Parietal lobe (tissue), 1 donor: ENCODE results near the gene CYB5R4. TPM values are rescaled to one million over a fixed set of nuclear protein-coding genes. Genes with fewer than 3 reads are reported as not detected.

Experiments
- total RNA-seq: library from RNA; depleted of rRNA; stranded (reverse); fragments of >200 nt; gene quantifications from one replicate; pipeline ENCODE4 v1.2.3, GENCODE V29; 2014

Gene CYB5R4, protein sequence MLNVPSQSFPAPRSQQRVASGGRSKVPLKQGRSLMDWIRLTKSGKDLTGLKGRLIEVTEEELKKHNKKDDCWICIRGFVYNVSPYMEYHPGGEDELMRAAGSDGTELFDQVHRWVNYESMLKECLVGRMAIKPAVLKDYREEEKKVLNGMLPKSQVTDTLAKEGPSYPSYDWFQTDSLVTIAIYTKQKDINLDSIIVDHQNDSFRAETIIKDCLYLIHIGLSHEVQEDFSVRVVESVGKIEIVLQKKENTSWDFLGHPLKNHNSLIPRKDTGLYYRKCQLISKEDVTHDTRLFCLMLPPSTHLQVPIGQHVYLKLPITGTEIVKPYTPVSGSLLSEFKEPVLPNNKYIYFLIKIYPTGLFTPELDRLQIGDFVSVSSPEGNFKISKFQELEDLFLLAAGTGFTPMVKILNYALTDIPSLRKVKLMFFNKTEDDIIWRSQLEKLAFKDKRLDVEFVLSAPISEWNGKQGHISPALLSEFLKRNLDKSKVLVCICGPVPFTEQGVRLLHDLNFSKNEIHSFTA
- 12.5 TPM for total RNA-seq

GRCh38 chr6:83859410-83860358 is at the start of gene CYB5R4:
TSS of gene CYB5R4 (plus strand) at chr6:83859689. CDS start at chr6:83859783, 94 bp downstream.

DNA sequence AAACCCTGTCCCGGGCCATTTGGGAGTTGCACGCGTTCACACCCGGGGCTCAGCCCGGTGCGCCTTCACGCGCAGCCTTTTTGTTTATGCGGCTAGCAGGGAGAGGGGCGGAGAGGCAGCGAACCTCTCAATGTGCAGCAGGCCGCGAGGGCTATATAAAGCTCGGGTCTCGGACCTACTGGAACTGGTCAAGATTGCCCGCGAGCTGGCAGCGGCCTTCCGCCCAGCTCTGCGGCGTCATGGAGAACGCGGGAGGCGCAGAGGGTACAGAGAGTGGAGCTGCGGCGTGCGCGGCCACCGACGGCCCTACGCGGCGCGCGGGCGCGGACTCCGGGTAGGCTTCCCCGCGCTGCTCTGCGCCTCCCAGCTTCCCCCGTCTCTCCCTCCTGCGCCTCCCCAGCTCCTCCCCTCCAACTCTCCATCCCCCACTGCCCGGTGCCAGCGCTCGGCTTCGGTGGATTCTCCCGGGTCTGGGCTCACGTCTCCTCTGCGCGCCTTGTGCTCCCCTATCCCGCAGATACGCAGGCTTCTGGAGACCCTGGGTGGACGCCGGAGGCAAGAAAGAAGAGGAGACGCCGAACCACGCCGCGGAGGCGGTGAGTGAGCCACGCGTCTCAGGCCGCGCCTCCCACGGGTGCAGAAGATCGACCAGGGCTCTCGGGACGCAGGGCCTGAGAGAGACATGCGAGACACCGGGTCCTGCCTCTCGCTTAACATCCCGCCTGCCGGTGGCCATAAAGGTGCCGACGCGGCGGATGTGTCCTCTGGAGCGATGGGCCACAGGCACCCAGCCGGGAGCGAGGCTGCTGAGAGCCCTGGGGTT is 6.1 kb upstream of the CYB5R4 start, which contains the start of gene RIPPLY2:
RIPPLY2 (plus strand) TSS at position 183 of the 823 bp plus-strand sequence; CDS start at position 240, 57 bp downstream.

Other genes starting within 250 kb of the CYB5R4 start
- gene SNAP91, start 150.6 kb upstream of the CYB5R4 start, total RNA-seq = 135 TPM
- gene RIPPLY2, start 6.3 kb upstream of the CYB5R4 start, total RNA-seq = 11.3 TPM
- gene MRAP2, start 174.1 kb downstream of the CYB5R4 start, total RNA-seq = 4.1 TPM